GM19043 (cell line): Measurements from ENCODE around the gene HOATZ.

Source experiments
- ATAC-seq: cut with Tn5 transposase; IDR thresholded peaks from one replicate; pipeline ENCODE4 v1.9.1; 2021; ENCODE audit warnings: low read depth; ENCODE audit not compliant: unreplicated experiment

HOATZ gene

DNA sequence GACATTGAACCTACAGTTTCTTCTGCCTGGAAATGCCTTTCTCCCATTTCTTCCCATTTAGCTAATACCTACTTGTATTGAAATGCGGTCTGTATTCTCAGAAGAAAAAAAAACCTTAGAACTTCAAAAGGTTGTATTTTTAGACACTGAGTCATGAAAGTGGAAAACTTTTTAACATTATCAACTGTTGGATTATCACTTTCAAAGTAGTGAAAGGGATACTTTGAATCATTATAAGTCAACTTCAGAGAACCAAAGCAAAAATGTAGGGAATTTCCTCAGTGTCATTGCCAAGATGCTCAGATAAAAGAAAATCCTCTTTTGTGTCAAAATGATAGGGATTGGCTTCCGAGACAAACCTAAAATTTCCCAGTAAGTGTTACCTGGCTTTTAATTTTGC is 6.6 kb downstream of the HOATZ start:
- no peak for ATAC-seq

DNA sequence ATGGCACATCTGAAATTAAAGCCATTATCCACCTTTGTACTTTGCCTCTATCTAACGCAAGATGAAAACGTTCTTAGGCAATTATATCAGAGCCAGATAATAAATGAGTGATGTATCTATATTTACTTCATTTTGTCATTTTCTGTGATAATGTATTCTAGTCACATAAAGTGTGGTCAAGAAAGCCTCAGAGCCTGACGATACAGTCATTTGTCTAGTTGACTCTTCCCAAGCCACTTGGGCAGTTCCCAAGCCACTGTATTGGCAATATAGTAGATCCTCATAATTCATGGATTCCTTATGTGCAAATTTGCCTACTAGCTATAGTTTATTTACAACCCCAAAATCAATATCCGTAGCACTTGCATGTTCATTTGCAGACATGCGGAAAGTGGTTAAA is 7.8 kb downstream of the HOATZ start:
- no peak for ATAC-seq

DNA sequence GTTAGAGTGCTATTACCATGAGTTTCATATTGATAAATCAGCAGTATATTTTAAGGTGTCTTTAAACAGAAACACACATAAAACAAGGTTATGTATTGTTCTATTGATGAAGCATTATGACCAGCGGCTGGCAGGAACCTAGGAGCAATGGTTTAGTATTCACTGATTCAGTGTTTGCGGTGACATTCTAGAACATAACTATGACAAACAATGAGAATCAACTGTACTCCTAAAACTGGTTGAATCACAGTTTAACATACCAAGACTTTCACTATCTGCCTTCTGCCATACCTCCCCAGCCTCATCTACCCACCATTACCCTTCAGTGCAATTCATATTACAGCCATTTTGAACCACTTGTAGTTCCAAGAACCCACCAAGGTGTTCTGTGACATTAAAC is 8.8 kb downstream of the HOATZ start:
- no peak for ATAC-seq

DNA sequence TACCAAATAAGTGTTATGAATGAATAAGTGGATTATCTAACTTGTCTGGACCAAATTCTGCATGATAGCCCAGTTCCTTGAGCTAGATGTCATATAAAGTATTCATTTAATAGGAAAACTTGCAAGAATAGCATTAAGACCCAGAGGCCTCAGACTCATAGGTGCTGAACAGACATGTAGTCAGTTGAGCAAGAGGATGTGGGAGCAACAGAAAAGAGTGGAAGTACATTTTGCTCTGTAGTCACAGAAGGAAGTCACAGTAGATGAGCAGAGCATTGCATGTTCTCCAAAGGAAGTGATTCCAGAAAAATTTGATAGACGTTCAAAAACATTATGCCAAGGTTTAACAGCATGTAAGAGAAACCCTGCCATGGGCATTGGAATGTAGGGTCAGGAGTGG is 9.5 kb downstream of the HOATZ start:
- ATAC-seq, result no peak

DNA sequence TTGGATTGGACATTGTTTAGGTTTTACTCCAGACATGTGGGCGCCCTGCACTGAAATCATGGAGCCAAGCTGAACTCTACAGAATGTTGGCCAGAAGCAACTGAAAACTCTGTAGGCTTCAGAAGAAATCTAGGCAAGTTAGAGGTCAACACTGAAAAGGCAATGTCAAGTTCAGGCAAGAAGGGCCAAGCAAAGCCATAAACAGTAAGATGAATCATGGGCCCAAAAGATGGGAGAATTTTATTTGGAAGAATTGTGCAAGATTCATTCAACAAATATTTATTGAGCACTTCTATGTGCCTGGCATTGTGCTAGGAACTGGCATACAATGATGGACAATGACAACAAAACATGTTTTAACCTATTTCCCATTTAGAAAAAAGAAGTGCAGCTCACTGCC is 10.9 kb downstream of the HOATZ start:
- ATAC-seq, result no peak

DNA sequence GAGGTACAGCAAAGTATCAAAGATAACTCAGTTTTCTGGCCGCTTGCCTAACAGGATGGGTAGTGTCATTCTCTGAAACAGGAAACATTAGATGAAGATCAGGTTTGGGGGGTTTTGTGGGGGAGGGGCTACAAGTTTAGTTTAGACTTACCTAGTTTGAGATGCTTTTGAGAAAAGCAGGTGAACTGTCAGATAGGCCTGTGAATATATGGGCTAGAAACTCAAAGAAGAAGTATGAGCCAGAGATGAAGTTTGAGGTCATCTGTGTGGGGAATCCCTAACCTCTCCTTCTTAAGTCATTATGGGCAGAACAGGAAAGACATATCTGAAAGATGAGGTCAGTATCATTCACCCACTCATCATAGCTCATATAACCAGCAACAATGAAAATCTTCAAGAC is 11.9 kb downstream of the HOATZ start:
- ATAC-seq, result no peak

DNA sequence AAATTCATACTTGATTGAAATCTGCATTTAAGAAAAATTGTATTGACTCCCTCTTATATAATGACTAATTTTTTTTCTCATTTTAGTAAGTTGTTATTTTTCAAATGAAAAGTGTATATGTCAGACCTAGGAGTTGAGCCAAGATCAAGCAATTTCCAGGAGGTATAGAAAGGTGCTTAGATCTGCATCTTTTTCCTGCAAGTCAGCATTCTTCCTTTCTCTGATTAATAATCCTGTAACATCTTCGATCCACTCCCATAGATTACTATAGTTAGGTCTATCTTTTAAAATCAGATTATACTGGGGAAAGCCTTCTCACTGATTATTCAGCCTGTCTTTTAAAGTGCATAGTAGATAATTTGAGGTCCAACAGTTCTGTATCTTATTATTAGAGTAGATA is 12.7 kb downstream of the HOATZ start:
- ATAC-seq, result no peak

DNA sequence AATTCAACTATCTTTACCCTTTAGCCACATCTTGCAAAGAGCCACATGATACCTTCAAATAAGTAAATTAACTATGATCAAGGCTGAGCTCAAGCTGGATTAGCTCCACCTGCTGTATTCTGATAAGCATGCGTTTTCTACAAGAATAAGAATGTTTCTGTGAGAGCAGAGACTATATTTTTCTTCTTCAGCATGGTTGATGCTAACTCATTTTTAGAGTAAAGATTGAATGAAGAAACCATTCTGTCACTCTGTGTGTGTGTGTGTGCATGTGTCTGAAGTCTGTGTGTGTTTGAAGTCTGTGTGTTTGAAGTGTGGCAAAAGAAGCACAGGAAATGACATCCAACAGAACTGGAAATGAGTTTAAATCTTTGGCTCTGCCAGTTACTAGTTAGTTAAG is 14.0 kb downstream of the HOATZ start:
- ATAC-seq, result no peak

DNA sequence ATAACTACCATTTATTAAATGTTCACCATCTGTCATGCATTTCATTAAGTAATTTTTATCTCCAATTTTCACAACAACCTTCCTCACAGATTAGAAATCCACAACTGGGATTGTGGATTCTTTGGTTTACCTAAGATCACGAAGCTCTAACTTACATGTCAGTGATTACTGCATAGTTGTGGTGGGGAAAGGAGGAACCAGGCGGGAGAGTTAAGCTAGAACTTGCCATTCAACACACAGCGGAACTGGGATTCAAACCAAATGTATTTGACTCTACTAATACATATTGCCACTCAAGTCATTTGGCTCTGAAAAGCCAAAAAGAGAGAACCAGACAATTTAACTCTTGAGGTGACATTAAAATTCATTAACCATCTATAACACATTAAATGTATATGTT is 15.5 kb downstream of the HOATZ start:
- no peak for ATAC-seq

DNA sequence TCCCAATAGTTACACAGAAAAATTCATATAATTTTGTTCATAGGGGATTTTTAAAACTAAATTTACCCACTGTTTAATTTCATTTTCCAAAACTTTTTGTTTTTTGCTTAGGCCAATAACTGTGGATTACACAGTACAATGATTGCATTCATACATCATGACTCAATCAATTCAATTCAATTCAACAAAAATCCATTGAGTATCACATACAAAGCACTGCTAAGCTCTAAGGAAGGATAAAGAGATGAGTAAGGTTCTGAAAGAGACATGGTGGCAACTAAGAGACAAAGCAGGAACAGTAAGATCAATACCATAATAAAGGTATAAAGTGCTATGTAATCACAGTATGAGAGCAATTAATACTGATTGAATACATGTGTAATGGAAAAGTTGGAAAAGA is 16.6 kb downstream of the HOATZ start:
- no peak for ATAC-seq

DNA sequence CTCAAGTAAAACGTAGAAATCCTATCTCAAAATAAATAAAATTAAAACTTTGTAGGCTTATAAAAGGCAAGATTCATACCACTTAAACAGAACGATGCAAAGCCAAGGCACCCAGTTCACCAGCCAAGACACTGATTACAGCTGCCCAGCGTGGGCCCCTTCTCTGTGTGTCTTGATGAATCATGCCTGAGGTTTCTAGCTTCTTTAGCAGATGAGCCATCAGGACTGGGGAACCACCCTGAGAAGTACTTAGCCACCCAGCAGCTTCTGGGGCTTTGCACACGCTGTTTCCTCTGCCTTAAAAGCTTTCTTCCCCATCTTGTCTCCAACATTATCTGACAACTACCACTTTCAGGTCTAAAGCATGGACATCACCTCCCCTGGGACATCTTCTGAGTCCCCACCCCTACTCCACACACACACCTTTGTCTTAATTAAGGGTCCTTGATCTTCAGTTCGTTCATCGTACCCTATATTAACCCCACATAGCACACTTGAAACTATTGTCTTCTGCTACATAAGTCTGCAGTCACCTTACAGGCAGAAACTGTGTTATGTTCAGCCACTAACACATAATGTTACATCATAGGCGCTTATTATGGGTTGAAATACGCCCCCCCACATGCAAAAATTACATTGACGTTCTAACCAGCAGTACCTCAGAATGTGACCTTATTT is 17.2 kb downstream of the HOATZ start:
- no peak for ATAC-seq

DNA sequence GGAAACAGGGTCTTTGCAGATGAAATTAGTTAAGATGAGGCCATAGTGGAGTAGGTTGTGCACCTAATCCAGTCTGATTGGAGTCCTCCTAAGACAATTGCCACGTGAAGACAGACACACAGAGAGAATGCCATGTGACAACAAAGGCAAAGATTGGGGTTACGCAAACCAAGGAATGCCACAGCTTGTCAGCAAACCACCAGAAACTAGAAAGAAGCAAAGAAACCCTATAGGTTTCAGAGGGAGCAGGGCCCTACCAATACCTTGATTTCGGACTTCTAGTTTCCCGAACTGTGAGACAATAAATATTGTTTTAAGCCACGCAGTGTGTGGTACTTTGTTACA is 17.8 kb downstream of the HOATZ start:
- ATAC-seq, result no peak

DNA sequence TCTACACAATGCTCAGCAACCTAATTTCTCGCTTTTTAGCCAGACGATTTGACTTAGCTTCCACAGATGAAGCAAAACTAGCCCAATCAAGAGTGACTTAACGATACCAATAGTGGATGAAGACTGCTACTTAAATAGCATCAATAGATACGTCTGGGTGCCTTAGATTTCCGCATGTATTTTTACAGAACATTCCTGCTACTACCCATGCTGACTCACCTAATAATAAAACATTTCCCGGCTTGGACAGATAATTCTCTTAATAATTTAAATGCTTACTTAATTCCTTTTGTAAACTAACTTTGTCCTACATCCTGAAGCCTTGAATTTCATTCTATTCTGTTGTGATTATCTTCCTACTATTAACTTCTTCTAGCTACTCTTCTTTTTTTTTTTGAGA is 20.7 kb downstream of the HOATZ start:
- ATAC-seq, result no peak

DNA sequence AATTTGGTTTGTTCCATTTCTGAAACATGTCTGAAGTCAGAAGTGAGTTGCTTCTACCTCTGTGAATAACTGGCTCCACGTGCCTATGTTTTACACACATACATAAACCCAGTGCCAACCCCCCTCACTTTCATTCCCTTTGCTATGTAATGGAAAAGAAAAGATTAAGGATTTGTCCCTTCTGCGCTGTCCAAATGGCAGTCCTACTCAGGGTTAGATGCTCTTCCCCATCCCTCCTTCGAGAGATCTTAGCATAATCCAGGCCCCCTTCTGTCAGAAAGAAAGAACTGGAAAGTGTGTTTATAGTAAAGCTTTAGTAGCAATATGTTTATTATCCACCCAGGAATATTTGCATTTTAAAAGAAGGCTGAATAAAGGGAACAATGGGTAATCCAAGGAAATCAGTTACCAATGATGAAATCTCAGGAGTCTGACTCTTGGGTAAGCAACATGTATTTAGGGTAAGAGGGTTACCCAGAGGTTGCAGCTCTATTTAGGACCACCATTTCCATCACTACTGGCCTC is 22.8 kb downstream of the HOATZ start:
- ATAC-seq, result no peak

DNA sequence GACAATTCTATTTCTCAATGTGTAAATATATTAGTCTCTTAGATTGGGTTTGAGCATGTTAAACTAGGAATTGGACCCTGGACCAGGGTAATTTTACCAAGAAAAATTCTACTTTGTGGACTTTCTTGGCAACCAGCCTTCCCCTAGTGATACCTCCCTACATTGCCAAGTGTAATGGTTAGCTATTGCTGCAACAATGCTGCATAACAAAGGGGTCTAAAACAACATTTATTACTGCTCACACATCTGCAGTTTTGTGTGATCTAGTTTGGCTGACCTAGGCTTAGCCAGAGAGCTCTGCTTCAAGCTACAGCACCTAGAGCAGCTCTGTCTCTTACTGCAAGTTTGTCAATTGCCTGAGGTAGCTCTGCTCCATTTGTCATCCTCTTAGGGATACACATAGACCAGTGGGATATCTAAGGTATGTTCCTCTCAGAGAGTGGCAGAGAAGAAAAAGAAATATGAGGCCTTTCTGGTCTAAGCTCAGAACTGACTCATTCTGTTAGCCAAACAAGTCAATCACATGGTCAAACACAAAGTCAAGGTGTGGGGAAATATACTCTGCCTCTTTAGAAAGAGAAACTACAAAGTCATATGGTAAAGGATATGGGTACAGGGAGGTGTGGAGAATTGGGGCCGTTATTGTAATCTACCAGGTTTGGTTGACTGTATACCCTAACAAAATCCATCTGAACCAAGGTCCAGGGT is 24.0 kb downstream of the HOATZ start:
- no peak for ATAC-seq

DNA sequence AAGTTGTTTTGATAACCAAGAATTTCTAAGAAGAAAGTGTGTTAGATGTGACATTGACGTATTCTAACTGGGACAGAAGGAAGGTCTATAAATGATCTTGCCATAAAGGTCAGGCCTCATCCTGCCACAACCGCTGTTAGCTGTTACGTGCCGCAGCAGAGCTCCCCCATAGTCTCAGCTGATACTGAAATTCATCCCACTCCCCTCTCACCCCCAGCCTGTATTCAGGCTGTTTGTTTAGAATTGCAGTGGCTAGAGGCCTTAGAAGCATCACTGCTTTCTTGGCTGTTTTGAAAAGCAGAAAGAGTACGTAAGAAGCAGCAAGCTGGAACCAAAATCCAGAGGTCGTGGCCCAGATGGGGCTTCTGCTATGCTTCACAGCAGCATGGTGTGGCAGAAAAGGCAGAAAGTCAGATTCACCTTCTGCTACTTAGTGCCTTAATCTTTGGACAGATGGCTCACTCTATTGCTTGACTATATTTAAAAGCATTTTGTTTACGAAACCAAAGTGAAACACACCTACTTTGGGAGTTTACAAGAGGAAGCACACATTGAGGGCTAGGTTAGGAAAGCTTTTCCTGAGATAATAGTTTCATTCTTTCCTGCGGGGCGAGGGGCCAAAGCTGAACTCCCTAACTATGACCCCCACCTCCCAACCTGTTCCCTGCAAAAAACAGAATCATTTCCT is 25.0 kb downstream of the HOATZ start:
- ATAC-seq, result no peak

DNA sequence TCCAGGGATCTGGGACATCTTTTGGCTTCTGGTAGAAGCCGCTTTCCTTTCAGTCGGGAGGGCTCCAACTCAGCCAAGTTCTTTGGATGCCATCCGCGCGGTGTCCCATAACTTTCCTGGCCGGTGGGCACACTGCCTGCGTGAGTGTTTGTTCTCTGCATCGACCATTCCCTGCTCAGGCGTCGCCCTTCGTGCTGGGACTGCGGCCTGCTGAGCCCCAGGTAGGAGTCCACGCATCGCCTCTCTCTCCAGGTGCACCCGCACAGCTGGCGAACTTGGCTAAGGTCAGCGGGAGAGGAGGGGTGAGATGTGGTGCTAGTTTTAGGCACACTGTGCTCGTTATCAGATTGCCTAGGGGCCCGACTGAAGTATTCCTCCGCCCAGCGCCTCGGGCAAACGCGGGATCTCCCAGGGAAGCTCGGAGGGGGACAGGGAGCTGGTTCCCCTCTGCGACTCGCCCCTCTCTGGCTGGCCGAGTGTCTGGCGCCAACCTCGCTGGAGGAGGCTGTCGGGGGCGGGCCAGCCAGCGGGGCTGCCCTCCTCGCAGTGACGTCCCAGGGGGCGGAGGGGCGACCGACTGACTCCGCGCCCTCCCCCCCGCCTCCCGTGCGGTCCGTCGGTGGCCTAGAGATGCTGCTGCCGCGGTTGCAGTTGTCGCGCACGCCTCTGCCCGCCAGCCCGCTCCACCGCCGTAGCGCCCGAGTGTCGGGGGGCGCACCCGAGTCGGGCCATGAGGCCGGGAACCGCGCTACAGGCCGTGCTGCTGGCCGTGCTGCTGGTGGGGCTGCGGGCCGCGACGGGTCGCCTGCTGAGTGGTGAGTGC is 25.7 kb downstream of the HOATZ start, which contains the start of gene LAYN:
Gene LAYN, plus strand, starts transcription at position 607 of the 823 bp plus-strand sequence. Its CDS starts 124 bp downstream, at position 731.
- ATAC-seq, result no peak

DNA sequence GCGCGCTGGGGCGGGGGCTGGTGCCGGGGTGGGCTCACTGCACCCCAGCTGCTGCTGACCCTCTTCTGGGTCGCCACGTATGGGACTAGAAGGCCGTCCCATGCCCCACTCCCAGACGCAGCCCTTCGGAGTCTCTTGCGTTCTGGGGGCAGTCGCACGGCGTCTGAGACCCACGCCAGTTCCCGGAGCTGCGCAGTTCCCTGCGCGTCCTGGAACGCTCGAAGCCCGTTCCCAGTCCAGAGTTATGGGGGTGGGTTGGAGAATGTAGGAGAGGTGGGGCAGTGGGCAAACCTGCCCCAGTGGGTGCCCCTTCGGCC is 26.3 kb downstream of the HOATZ start:
- no peak for ATAC-seq

DNA sequence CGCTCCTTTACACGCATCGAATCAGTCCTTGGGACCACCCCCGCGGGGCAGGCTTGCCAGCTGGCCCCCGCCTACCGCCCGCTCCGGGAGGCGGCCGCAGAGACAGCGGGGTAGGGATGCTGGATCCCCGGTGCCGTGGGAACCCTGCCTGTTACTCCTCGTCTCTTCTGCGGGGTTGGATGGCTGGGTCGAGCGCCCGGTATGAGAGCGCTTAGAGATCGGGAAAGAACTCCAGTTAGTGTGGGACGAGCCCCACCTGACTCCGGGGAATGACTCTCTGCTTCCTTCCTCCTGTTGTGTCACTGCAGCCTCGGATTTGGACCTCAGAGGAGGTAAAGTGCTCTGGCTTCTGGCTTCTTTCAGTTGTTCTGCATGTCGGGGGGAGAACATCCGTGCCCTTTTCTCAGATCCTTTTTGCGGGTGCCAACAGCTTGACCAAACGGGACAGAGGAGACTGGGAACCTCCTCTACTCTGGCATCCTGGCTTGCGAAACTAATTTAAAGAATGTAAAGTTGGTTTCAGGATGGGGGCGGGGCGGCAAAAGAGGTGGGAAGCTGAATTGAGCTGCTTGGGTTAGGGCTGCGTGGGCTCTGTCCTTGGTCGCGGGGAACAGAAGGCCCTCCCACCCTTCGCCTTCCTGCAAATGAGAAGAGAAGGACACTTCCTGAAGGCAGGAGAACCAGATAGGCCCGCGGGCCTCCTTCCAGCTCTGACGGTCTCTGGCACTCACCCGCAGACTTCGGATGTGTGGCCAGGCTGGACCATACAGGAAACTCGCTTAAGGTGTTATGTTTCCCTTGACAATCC is 26.9 kb downstream of the HOATZ start:
- ATAC-seq, result no peak

DNA sequence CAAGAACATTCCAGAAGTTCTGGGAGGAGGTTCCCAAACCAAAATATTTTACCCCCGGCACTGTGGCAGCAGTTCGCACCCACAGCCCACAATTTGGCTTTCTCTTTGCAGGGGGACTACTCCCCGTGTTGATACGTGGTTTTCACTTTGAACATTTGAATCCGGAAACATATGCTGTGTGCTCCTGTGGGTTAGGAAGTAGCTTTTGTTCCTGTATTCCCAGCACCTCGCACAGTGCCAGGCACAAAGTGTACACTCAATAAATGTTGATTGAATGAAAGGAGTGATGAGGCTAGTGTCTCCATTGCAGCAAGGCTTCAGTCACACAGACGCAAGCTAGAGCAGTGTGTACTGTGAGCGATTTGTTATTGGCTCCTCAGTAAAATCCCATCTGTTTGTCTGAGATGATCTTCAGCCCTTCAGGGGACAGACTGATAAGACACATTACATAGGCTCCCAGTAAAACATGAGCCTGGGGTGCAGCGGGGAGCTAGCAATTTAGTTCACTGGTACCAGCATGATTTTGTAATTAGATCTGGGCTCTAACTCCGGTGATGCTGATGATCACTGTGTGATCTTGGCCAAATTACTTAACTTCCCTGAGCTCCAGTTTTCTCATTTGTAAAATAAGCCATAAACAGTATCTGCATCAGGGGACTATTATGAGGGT is 28.2 kb downstream of the HOATZ start:
- ATAC-seq, result no peak
